Measurements from ENCODE around the gene OR5B12.
"Not testable (repeated sequence)": the region's sequence is repeated elsewhere in the genome, so short reads cannot be mapped to it uniquely, and the experiment has no call there.

The OR5B12 gene

DNA sequence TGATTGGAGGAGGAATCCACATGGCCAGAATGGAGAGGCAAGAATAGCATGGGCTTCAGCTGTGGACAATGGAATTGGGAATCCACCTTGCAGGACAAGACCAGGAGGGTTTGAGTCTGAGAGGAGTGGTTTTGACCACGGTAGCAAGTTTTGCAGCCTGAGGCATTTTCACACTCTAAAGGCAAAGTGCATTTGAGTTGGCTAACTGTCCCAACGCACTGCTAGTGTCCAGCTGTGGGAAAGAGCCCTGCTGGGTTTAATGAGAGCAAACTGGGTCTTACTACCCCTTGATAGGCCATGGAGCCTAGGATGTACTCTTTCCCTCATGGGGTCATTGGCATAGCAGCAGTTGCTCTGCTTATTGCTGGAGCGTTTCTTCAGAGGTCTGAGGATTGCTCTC lies 14.0 kb downstream of the OR5B12 start, which contains the start of gene OR5B2:
TSS of gene OR5B2 (minus strand) at position 101 of the 400 bp plus-strand sequence. CDS start 4,860 bp downstream, outside the sequence.
- H3K4me3 ChIP-seq (ENCODE audit: low read length): no peak within 1 kb of the TSS
- TF ChIP-seq, protein P1, sequence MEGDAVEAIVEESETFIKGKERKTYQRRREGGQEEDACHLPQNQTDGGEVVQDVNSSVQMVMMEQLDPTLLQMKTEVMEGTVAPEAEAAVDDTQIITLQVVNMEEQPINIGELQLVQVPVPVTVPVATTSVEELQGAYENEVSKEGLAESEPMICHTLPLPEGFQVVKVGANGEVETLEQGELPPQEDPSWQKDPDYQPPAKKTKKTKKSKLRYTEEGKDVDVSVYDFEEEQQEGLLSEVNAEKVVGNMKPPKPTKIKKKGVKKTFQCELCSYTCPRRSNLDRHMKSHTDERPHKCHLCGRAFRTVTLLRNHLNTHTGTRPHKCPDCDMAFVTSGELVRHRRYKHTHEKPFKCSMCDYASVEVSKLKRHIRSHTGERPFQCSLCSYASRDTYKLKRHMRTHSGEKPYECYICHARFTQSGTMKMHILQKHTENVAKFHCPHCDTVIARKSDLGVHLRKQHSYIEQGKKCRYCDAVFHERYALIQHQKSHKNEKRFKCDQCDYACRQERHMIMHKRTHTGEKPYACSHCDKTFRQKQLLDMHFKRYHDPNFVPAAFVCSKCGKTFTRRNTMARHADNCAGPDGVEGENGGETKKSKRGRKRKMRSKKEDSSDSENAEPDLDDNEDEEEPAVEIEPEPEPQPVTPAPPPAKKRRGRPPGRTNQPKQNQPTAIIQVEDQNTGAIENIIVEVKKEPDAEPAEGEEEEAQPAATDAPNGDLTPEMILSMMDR (conservative IDR thresholded peaks at IDR 0.05; ENCODE audit: low read length): no peak
- DNase-seq (ENCODE audit: low read depth): no peak

DNA sequence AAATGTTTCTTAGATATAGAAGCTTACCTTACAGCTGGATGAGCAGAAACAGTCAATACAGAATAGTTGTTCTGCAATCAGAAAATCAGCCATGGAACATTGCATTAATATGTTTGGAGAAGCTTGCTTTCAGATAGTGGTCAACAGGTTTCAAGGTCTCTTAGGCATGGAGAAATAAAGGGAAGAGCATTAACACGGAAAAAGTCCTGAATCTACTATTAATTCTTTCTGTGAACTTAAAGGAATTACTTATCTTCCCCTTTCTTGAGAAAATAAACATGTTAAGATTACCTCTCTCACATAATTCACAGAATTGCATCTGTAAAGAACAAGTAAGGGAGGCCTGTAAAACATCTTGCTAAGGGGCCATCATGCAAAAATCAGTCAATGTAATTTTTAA lies 35.3 kb downstream of the OR5B12 start, which contains the start of gene OR5B3:
TSS of gene OR5B3 (minus strand) at position 101 of the 400 bp plus-strand sequence. CDS start 3,465 bp downstream, outside the sequence.
- no peak for DNase-seq (ENCODE audit: low read depth)
- H3K4me3 ChIP-seq (ENCODE audit: low read length): no peak within 1 kb of the TSS
- TF ChIP-seq, protein P1 (conservative IDR thresholded peaks at IDR 0.05; ENCODE audit: low read length): no peak

DNA sequence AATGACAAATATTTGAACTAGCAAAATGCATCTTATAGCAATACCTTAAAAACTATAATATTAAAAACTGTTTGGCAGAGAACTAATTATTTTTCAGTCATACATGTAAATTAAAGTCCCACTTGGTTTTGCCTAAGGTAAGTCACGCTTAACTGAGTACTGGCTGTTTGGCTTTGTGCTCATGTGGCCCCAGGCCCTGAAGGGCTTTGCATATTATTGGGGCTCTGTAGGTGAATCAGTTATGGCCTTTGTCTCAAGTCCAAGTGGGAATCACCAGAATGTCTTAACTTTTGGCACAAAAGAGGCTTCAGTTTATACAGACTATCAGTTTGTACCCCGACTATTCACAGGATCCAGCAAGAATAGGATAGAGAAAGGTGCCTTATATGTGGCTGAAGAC lies 42.4 kb downstream of the OR5B12 start:
- not testable (repeated sequence) for DNase-seq (ENCODE audit: low read depth); H3K4me3 ChIP-seq (ENCODE audit: low read length)

- TF ChIP-seq, protein P1 (conservative IDR thresholded peaks at IDR 0.05; ENCODE audit: low read length): no peak
- peak; percentile 69 for DNase-seq (ENCODE audit: low read depth)
- no peak overlapping the region for H3K4me3 ChIP-seq (ENCODE audit: low read length)
These were observed 46.5 kb downstream of the OR5B12 start for GRCh38 chr11:58395581-58395980.

- H3K4me3 ChIP-seq (ENCODE audit: low read length): no peak overlapping the region
- peak; percentile 88 for DNase-seq (ENCODE audit: low read depth)
- TF ChIP-seq, protein P1 (conservative IDR thresholded peaks at IDR 0.05; ENCODE audit: low read length): no peak
These were observed 47.8 kb downstream of the OR5B12 start for GRCh38 chr11:58394195-58394594.

GRCh38 chr11:58392746-58393145 lies 49.3 kb downstream of the OR5B12 start:
- TF ChIP-seq, protein P1 (conservative IDR thresholded peaks at IDR 0.05; ENCODE audit: low read length): no peak
- no peak for DNase-seq (ENCODE audit: low read depth)
- no peak overlapping the region for H3K4me3 ChIP-seq (ENCODE audit: low read length)

DNA sequence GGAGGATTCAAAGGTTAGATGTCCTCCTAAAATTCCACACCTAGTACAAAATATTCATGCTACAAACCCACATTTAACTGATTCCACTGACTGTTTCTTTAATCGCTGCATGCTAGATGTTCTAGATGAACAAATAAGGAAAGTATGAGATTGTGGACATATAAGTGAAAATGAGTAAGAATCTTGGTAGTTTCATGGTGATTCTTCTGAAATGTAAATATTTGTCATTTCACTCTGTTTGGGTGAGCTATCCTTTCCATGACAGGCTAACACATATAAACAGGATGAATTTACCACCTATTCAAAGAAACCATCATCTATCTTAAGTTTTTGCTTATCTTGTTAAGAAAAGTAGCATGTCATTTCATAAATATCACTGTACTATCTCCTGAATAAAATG lies 50.2 kb downstream of the OR5B12 start:
- DNase-seq (ENCODE audit: low read depth): peak; percentile 10
- no peak overlapping the region for H3K4me3 ChIP-seq (ENCODE audit: low read length)
- TF ChIP-seq, protein P1 (conservative IDR thresholded peaks at IDR 0.05; ENCODE audit: low read length): no peak
